ENCODE measurements around the gene FGG. TPM values are rescaled to one million over a fixed set of nuclear protein-coding genes. Genes with fewer than 3 reads are reported as not detected.

Gene FGG
- total RNA-seq, 1 donor from 2014 or later, result 0.26 TPM

- H3K36me3 ChIP-seq (ENCODE audit: control insufficient read depth, insufficient read depth, low read length), result no peaks in the 10 kb centered on the region
- H3K27me3 ChIP-seq (ENCODE audit: control insufficient read depth, insufficient read depth, low read length), result no peaks in the 10 kb centered on the region
- no peak overlapping the region for H3K4me3 ChIP-seq (ENCODE audit: low read depth, low read length)
- no peak for TF ChIP-seq CTCF (IDR thresholded peaks at IDR 0.05; ENCODE audit: insufficient read depth, low read length, severe bottlenecking)
- FAIRE-seq (no peak), DNase-seq (ENCODE audit: low read depth) (no peak)
Observed at GRCh38 chr4:154591890-154592289, 20.6 kb downstream of the FGG start.

- Histone ChIP-seq H3K4me3 (ENCODE audit: low read depth, low read length) (no peak within 1 kb of the TSS), H3K27me3 (ENCODE audit: control insufficient read depth, insufficient read depth, low read length) (no peaks in the 10 kb centered on the region), H3K36me3 (ENCODE audit: control insufficient read depth, insufficient read depth, low read length) (no peaks in the 10 kb centered on the region)
- TF ChIP-seq CTCF (IDR thresholded peaks at IDR 0.05; ENCODE audit: insufficient read depth, low read length, severe bottlenecking), result no peak
- DNase-seq (ENCODE audit: low read depth) (no peak), FAIRE-seq (no peak)
Observed at GRCh38 chr4:154590329-154591006, 22.0 kb downstream of the FGG start, which contains the start of gene FGA. Gene FGA (minus strand): TSS chr4:154590742. CDS start chr4:154590687, 55 bp downstream.

DNA sequence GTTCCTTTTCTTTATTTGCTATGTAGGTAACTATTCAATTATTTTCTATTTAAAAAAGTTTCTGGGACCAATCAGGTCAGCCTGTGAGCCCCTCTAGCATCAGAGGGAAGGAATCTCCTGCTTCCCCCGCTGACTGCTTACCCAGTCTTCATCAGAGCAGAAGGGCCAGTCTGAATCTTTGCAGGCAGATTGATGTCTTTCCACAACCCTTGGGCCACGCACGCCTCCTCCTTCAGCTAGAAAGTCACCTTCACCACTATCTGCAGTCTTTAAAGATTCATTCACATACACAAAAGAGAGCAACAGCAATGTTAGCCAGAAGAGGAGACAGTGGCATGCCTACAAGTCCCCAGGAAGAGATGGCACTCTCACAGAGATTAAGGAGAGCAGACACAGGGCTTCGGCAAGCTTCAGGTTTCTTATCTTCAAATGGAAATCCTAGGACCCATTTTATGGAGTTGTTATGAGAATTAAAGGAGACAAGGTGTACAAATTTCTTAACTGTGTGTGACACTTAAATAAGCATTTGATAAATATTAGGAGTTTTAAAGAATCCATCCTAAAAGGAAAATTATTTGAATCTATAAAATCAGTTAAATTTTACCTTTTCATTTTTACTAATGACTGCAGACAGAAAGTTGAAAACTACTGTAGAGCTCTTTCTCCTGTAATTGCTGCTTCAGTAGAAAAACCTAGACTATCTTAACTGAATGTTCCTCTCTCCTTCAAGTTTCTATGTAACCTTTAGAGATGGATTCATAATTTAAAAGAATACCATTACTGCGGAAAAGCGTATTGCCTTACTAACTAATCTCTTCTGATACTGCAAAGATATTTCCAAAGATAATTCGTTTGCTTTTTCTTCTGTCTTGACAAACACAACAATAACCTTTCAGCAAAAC is 22.9 kb downstream of the FGG start:
- FAIRE-seq, result no peak
- TF ChIP-seq CTCF (IDR thresholded peaks at IDR 0.05; ENCODE audit: insufficient read depth, low read length, severe bottlenecking), result no peak
- Histone ChIP-seq H3K4me3 (ENCODE audit: low read depth, low read length) (no peak overlapping the region), H3K36me3 (ENCODE audit: control insufficient read depth, insufficient read depth, low read length) (no peaks in the 10 kb centered on the region), H3K27me3 (ENCODE audit: control insufficient read depth, insufficient read depth, low read length) (no peaks in the 10 kb centered on the region)
- DNase-seq (ENCODE audit: low read depth), result no peak

- TF ChIP-seq CTCF (IDR thresholded peaks at IDR 0.05; ENCODE audit: insufficient read depth, low read length, severe bottlenecking), result no peak
- no peak for DNase-seq (ENCODE audit: low read depth)
- FAIRE-seq, result no peak
Observed at GRCh38 chr4:154588198-154588597, 24.3 kb downstream of the FGG start.

DNA sequence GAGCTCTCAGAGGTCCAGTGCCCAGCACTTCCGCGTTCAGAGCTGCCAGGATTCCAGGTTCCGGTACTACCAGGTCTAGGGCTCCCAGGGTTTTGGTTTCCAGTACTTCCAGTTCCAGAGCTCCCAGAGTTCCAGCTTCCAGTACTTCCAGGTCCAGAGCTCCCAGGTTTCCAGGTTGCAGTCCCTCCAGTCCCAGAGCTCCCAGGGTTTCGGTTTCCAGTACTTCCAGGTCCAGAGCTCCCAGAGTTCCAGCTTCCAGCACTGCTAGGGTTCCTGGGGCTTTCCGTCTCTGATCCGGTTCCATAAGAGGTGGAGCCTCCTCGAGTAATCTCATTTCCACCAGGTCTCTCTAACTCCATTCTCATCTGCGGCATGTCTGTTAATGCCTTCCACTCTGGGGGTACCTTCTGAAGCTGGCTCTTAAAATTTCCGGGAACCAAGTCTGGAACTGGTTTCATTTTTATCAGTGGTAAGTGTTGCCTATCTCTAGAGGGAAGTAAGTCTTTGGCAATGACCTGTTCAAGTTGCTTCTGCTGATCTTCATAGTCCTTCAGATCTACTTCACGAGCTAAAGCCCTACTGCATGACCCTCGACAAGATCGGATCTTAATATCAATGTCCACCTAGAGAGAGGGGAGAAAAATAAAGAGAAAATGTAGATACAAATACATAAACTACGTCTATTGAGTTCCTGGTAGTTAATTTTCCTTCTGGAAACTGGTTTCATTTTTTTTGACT is 26.0 kb downstream of the FGG start:
- Histone ChIP-seq H3K4me3 (ENCODE audit: low read depth, low read length) (no peak overlapping the region), H3K27me3 (ENCODE audit: control insufficient read depth, insufficient read depth, low read length) (no peaks in the 10 kb centered on the region), H3K36me3 (ENCODE audit: control insufficient read depth, insufficient read depth, low read length) (no peaks in the 10 kb centered on the region)
- DNase-seq (ENCODE audit: low read depth), result no peak
- no peak for TF ChIP-seq CTCF (IDR thresholded peaks at IDR 0.05; ENCODE audit: insufficient read depth, low read length, severe bottlenecking)
- FAIRE-seq, result no peak

More at GRCh38 chr4:154588198-154588597, 24.3 kb downstream of the FGG start:
- no peaks in the 10 kb centered on the region for H3K36me3 ChIP-seq (ENCODE audit: control insufficient read depth, insufficient read depth, low read length)
- no peaks in the 10 kb centered on the region for H3K27me3 ChIP-seq (ENCODE audit: control insufficient read depth, insufficient read depth, low read length)
- H3K4me3 ChIP-seq (ENCODE audit: low read depth, low read length), result no peak overlapping the region
